Measurements from ENCODE around the gene CADPS2.

CADPS2 gene

DNA sequence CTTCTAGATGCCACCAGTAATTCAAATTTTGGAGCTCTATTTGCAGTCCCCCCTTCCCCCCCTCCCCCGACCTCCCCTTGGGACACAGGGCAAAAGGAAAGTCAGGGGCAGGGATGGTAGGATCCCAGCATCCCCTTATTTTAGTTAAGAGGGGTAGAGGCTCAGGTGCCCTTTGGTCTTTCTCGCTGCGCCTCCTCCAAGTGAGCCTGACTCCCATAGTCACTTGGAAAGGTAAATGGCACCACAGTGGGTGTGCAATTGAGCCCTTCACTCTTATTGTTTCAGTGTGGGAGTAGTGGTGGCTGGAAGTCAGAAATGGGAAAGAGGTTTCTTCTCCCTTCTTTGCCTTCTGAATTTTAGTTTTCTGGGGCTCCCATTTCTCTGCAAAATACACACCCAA lies 573.5 kb downstream of the CADPS2 start:
- peaks cover 18% of the 10 kb centered on the region for H3K4me1 Mint-ChIP-seq
- peaks cover 5% of the 10 kb centered on the region for H3K9me3 Mint-ChIP-seq
- TF ChIP-seq, protein P1, sequence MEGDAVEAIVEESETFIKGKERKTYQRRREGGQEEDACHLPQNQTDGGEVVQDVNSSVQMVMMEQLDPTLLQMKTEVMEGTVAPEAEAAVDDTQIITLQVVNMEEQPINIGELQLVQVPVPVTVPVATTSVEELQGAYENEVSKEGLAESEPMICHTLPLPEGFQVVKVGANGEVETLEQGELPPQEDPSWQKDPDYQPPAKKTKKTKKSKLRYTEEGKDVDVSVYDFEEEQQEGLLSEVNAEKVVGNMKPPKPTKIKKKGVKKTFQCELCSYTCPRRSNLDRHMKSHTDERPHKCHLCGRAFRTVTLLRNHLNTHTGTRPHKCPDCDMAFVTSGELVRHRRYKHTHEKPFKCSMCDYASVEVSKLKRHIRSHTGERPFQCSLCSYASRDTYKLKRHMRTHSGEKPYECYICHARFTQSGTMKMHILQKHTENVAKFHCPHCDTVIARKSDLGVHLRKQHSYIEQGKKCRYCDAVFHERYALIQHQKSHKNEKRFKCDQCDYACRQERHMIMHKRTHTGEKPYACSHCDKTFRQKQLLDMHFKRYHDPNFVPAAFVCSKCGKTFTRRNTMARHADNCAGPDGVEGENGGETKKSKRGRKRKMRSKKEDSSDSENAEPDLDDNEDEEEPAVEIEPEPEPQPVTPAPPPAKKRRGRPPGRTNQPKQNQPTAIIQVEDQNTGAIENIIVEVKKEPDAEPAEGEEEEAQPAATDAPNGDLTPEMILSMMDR (IDR thresholded peaks at IDR 0.05; ENCODE audit: unreplicated experiment in 3 of 3): no peak
- peaks cover 100% of the 10 kb centered on the region for H3K27me3 Mint-ChIP-seq (ENCODE audit: low read depth)
- H3K27ac Mint-ChIP-seq: no peak overlapping the region
- H3K36me3 Mint-ChIP-seq (ENCODE audit: low read depth): no peaks in the 10 kb centered on the region
- no peak overlapping the region for H3K4me3 Mint-ChIP-seq

- Mint-ChIP-seq H3K27ac (no peak overlapping the region), H3K9me3 (peaks cover 5% of the 10 kb centered on the region), H3K27me3 (ENCODE audit: low read depth) (peaks cover 100% of the 10 kb centered on the region), H3K4me1 (peaks cover 18% of the 10 kb centered on the region), H3K4me3 (peak overlapping the region in 2 of 3 experiments; percentile 34 to 65), H3K36me3 (ENCODE audit: low read depth) (no peaks in the 10 kb centered on the region)
- TF ChIP-seq, protein P1 (IDR thresholded peaks at IDR 0.05; ENCODE audit: unreplicated experiment in 3 of 3): no peak
Measured at GRCh38 chr7:122311734-122312450, 574.4 kb downstream of the CADPS2 start.

DNA sequence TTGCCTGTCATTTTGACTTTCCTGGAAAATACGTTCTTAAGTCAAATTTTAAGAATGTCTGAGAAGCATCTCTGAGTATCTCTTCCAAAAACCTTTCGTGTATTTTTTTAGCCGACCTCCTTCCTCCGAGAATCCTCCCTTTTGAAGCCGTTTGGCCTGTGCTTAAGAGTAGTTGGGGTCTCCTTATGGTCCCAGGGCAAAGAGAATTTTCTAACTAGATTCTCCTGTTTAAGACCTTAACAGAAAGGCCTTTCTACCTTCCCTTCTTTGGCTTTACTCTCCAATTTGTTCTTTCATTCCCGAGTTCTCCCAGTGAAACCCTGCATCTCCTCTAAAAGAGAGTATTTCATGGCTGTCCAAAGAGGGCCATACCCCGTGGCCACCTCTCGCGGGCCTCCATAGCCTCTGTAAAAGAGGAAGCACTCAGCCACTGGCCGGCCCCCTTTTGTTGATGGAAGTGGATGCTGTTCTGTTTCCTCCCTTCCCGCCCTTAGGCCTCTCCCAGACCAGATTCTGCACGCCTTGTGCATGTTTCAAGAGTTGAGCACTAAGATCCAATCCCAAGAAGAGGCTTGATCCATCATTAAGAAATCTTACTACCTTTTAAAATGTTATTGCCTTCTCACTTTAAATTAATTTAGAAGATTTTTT lies 575.1 kb downstream of the CADPS2 start:
- TF ChIP-seq, protein P1 (IDR thresholded peaks at IDR 0.05; ENCODE audit: unreplicated experiment in 3 of 3): no peak
- peaks cover 5% of the 10 kb centered on the region for H3K9me3 Mint-ChIP-seq
- H3K36me3 Mint-ChIP-seq (ENCODE audit: low read depth): no peaks in the 10 kb centered on the region
- H3K4me3 Mint-ChIP-seq: peak overlapping the region; percentile 19 to 65 (median 34)
- peaks cover 23% of the 10 kb centered on the region for H3K4me1 Mint-ChIP-seq
- H3K27ac Mint-ChIP-seq: no peak overlapping the region
- peaks cover 100% of the 10 kb centered on the region for H3K27me3 Mint-ChIP-seq (ENCODE audit: low read depth)

GRCh38 chr7:122310119-122311021 lies 575.9 kb downstream of the CADPS2 start:
- Mint-ChIP-seq H3K9me3 (peaks cover 5% of the 10 kb centered on the region), H3K27me3 (ENCODE audit: low read depth) (peaks cover 100% of the 10 kb centered on the region), H3K36me3 (ENCODE audit: low read depth) (no peaks in the 10 kb centered on the region), H3K4me1 (peaks cover 28% of the 10 kb centered on the region), H3K27ac (no peak overlapping the region), H3K4me3 (peak overlapping the region; percentile 42 to 74 (median 57))
- TF ChIP-seq, protein P1 (IDR thresholded peaks at IDR 0.05; ENCODE audit: unreplicated experiment in 3 of 3): no peak

- H3K9me3 Mint-ChIP-seq: peaks cover 3% of the 10 kb centered on the region
- no peak overlapping the region for H3K27ac Mint-ChIP-seq
- TF ChIP-seq, protein P1 (IDR thresholded peaks at IDR 0.05; ENCODE audit: unreplicated experiment in 3 of 3): no peak
- H3K27me3 Mint-ChIP-seq (ENCODE audit: low read depth): peaks cover 100% of the 10 kb centered on the region
- H3K36me3 Mint-ChIP-seq (ENCODE audit: low read depth): no peaks in the 10 kb centered on the region
- peak overlapping the region in 2 of 3 experiments; percentile 57 to 74 for H3K4me3 Mint-ChIP-seq
- H3K4me1 Mint-ChIP-seq: peaks cover 35% of the 10 kb centered on the region
Measured at GRCh38 chr7:122309421-122309820, 576.8 kb downstream of the CADPS2 start.

All from nephron (organoid).